Measurements from ENCODE around the gene RRAGC. TPM values are rescaled to one million over a fixed set of nuclear protein-coding genes. Genes with fewer than 3 reads are reported as not detected.
A peak's percentile ranks its signal among the peaks of the same experiment; 100 is the strongest.
"Not testable (repeated sequence)": the region's sequence is repeated elsewhere in the genome, so short reads cannot be mapped to it uniquely, and the experiment has no call there.

The RRAGC gene
- total RNA-seq, 6 donors from 2014 or later, result 9.0 to 30.8 (median 24.9) TPM

- peaks cover 7 to 95% (median 49%) of the 10 kb centered on the region in 4 donors for H3K36me3 ChIP-seq
- 42 to 45% methylated on average over 1 of the region's 1 CpG for WGBS, 2 donors
Observed at GRCh38 chr1:38848071-38848470, 11.5 kb downstream of the RRAGC start.

DNA sequence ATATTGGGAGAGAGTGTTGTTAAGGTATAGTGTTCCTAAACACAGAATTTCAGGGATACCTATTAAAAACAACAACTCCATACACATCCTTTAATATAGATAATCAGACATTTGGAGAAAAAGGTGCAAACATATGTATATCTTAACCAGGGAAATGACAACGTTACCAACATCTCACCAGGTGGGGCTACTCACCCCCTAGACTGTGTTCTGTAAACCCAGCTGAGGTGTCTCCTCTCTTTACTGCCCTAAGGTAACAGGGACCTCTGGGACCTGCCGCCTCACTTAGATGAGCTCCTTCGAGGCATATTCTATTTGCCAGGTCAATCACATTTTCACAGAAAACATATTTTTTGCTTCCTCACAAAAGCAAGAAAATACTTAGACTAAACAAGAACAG, 13.4 kb downstream of the RRAGC start:
- no peak overlapping the region for H3K27ac ChIP-seq
- H3K4me1 ChIP-seq, result peaks cover 0 to 5% (median 2%) of the 10 kb centered on the region in 4 donors
- no peaks in the 10 kb centered on the region for H3K9me3 ChIP-seq
- no peak overlapping the region for H3K4me3 ChIP-seq
- peaks cover 7 to 97% (median 57%) of the 10 kb centered on the region in 4 donors for H3K36me3 ChIP-seq
- TF ChIP-seq POLR2AphosphoS5 (IDR thresholded peaks at IDR 0.05), result no peak
- TF ChIP-seq, protein P1, sequence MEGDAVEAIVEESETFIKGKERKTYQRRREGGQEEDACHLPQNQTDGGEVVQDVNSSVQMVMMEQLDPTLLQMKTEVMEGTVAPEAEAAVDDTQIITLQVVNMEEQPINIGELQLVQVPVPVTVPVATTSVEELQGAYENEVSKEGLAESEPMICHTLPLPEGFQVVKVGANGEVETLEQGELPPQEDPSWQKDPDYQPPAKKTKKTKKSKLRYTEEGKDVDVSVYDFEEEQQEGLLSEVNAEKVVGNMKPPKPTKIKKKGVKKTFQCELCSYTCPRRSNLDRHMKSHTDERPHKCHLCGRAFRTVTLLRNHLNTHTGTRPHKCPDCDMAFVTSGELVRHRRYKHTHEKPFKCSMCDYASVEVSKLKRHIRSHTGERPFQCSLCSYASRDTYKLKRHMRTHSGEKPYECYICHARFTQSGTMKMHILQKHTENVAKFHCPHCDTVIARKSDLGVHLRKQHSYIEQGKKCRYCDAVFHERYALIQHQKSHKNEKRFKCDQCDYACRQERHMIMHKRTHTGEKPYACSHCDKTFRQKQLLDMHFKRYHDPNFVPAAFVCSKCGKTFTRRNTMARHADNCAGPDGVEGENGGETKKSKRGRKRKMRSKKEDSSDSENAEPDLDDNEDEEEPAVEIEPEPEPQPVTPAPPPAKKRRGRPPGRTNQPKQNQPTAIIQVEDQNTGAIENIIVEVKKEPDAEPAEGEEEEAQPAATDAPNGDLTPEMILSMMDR (IDR thresholded peaks at IDR 0.05), result no peak
- no peak for TF ChIP-seq POLR2A (IDR thresholded peaks at IDR 0.05)
- no peak for TF ChIP-seq EP300 (IDR thresholded peaks at IDR 0.05)
- no peaks in the 10 kb centered on the region for H3K27me3 ChIP-seq
- no peak for DNase-seq
- WGBS, 2 donors, result 78 to 95% methylated on average over 3 of the region's 3 CpGs
- no peak for ATAC-seq (ENCODE audit: low FRiP score in 2 of 2)

More at GRCh38 chr1:38848071-38848470, 11.5 kb downstream of the RRAGC start:
- Histone ChIP-seq H3K27ac (peak overlapping the region in 1 of 4 donors; percentile 21), H3K4me3 (no peak overlapping the region), H3K27me3 (no peaks in the 10 kb centered on the region), H3K9me3 (no peaks in the 10 kb centered on the region), H3K4me1 (peaks cover 0 to 10% (median 5%) of the 10 kb centered on the region in 4 donors)
- DNase-seq, result no peak
- TF ChIP-seq, protein P1 (IDR thresholded peaks at IDR 0.05), result no peak
- TF ChIP-seq POLR2A (IDR thresholded peaks at IDR 0.05) (no peak), POLR2AphosphoS5 (IDR thresholded peaks at IDR 0.05) (no peak), EP300 (IDR thresholded peaks at IDR 0.05) (no peak)
- ATAC-seq (ENCODE audit: low FRiP score in 2 of 2), result peak in 1 of 2 donors; percentile 26

- ATAC-seq (ENCODE audit: low FRiP score in 2 of 2); H3K27ac ChIP-seq; H3K27me3 ChIP-seq; H3K9me3 ChIP-seq; H3K4me3 ChIP-seq; DNase-seq: not testable (repeated sequence)
- H3K4me1 ChIP-seq, result peaks cover 0 to 11% (median 3%) of the 10 kb centered on the region in 4 donors
- WGBS, 2 donors, result 93 to 96% methylated on average over 3 of the region's 3 CpGs
- peaks cover 7 to 91% (median 50%) of the 10 kb centered on the region in 4 donors for H3K36me3 ChIP-seq
Observed at GRCh38 chr1:38845088-38845487, 14.5 kb downstream of the RRAGC start.

DNA sequence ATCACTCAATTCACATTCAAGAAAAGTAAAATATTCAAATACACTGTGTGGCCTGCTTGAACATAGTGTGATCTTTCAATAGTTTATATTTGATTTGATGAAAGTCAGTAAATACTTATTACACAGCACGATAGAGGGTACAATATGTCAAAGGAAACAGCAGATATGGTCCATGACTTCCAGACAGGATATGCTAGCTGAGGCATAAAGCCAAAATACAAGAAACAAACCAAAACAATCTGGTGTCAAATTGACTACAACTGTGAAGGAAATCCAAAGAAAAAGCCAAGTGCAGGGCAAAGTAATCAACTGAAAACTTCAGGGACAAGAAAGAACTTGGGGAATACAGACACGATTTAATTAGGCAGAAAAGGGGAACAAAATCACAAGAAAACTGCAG, 19.3 kb downstream of the RRAGC start:
- Histone ChIP-seq H3K27me3 (no peaks in the 10 kb centered on the region), H3K9me3 (no peaks in the 10 kb centered on the region), H3K4me3 (no peak overlapping the region), H3K27ac (no peak overlapping the region), H3K4me1 (peaks cover 0 to 14% (median 3%) of the 10 kb centered on the region in 4 donors), H3K36me3 (peaks cover 14 to 70% (median 39%) of the 10 kb centered on the region in 4 donors)
- no peak for DNase-seq
- WGBS, 2 donors, result 45 to 48% methylated on average over 2 of the region's 2 CpGs
- no peak for TF ChIP-seq POLR2AphosphoS5 (IDR thresholded peaks at IDR 0.05)
- TF ChIP-seq, protein P1 (IDR thresholded peaks at IDR 0.05), result no peak
- no peak for ATAC-seq (ENCODE audit: low FRiP score in 2 of 2)

DNA sequence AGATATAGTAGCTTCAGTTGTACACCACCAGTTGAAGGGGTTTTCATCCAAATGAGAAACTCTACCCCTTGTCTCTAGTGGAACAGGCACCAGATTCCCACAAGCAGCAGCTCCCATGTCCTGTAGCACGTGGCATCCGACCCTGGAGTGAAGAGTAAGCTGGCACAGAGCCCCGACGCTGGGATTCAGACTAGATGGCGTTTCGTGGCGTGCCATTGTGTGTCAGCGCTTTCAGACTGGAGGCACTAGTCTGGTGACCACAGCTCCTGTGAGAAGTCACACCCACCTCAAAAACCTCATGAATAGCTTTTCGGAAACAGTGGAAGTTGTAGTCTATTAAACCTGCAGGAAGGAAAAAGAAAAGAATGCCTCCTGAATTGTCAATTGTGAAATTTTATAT, 20.2 kb downstream of the RRAGC start:
- H3K27ac ChIP-seq, result no peak overlapping the region
- DNase-seq (no peak), ATAC-seq (ENCODE audit: low FRiP score in 2 of 2) (no peak)
- H3K4me1 ChIP-seq, result peaks cover 0 to 18% (median 6%) of the 10 kb centered on the region in 4 donors
- H3K4me3 ChIP-seq, result no peak overlapping the region
- no peak for TF ChIP-seq POLR2A (IDR thresholded peaks at IDR 0.05)
- TF ChIP-seq, protein P1 (IDR thresholded peaks at IDR 0.05), result no peak
- no peak for TF ChIP-seq EP300 (IDR thresholded peaks at IDR 0.05)
- no peak for TF ChIP-seq POLR2AphosphoS5 (IDR thresholded peaks at IDR 0.05)
- H3K27me3 ChIP-seq, result no peaks in the 10 kb centered on the region
- 67 to 80% methylated on average over 8 to 9 of the region's 9 CpGs for WGBS, 2 donors
- H3K9me3 ChIP-seq, result no peaks in the 10 kb centered on the region
- peaks cover 14 to 61% (median 33%) of the 10 kb centered on the region in 4 donors for H3K36me3 ChIP-seq

GRCh38 chr1:38836316-38836715, 23.3 kb downstream of the RRAGC start:
- not testable (repeated sequence) for ATAC-seq (ENCODE audit: low FRiP score in 2 of 2); H3K27ac ChIP-seq; H3K4me3 ChIP-seq; H3K9me3 ChIP-seq; H3K27me3 ChIP-seq; DNase-seq
- Histone ChIP-seq H3K4me1 (peaks cover 0 to 18% (median 6%) of the 10 kb centered on the region in 4 donors), H3K36me3 (peaks cover 14 to 33% (median 21%) of the 10 kb centered on the region in 4 donors)
- 77 to 80% methylated on average over 10 of the region's 10 CpGs for WGBS, 2 donors
